ENCODE results near the gene RYR3. TPM values are rescaled to one million over a fixed set of nuclear protein-coding genes. Genes with fewer than 3 reads are reported as not detected.

The RYR3 gene
- total RNA-seq, 4 donors from 2014 or later, result 0.38 to 1.8 (median 1.2) TPM

- no peak overlapping the region for H3K4me3 ChIP-seq (ENCODE audit: low read depth, poor library complexity, severe bottlenecking)
- intact Hi-C loops (cut with DNase I; ENCODE audit: low total_unique reads), result no loop called here
- 62 to 69% methylated on average over 9 of the region's 9 CpGs for WGBS, 2 donors
- TF ChIP-seq, protein P1, sequence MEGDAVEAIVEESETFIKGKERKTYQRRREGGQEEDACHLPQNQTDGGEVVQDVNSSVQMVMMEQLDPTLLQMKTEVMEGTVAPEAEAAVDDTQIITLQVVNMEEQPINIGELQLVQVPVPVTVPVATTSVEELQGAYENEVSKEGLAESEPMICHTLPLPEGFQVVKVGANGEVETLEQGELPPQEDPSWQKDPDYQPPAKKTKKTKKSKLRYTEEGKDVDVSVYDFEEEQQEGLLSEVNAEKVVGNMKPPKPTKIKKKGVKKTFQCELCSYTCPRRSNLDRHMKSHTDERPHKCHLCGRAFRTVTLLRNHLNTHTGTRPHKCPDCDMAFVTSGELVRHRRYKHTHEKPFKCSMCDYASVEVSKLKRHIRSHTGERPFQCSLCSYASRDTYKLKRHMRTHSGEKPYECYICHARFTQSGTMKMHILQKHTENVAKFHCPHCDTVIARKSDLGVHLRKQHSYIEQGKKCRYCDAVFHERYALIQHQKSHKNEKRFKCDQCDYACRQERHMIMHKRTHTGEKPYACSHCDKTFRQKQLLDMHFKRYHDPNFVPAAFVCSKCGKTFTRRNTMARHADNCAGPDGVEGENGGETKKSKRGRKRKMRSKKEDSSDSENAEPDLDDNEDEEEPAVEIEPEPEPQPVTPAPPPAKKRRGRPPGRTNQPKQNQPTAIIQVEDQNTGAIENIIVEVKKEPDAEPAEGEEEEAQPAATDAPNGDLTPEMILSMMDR (IDR thresholded peaks at IDR 0.05), result no peak
- no peak for TF ChIP-seq POLR2A (IDR thresholded peaks at IDR 0.05)
- DNase-seq (ENCODE audit: low spot score in 2 of 2), result no peak
Observed at GRCh38 chr15:33644304-33644703, 333.5 kb downstream of the RYR3 start.

GRCh38 chr15:33646744-33647143, 336.0 kb downstream of the RYR3 start:
- H3K4me3 ChIP-seq (ENCODE audit: low read depth, poor library complexity, severe bottlenecking), result no peak overlapping the region
- TF ChIP-seq, protein P1 (IDR thresholded peaks at IDR 0.05), result no peak
- TF ChIP-seq POLR2A (IDR thresholded peaks at IDR 0.05), result no peak
- intact Hi-C loops (cut with DNase I; ENCODE audit: low total_unique reads), result no loop called here
- DNase-seq (ENCODE audit: low spot score in 2 of 2), result no peak
- WGBS, 2 donors, result 35 to 45% methylated on average over 1 of the region's 1 CpG

GRCh38 chr15:33649217-33649933, 338.6 kb downstream of the RYR3 start:
- TF ChIP-seq, protein P1 (IDR thresholded peaks at IDR 0.05), result no peak
- no peak for TF ChIP-seq POLR2A (IDR thresholded peaks at IDR 0.05)
- no peak overlapping the region for H3K4me3 ChIP-seq (ENCODE audit: low read depth, poor library complexity, severe bottlenecking)
- intact Hi-C loops (cut with DNase I; ENCODE audit: low total_unique reads), result no loop called here
- WGBS, 2 donors, result 62 to 65% methylated on average over 9 of the region's 9 CpGs
- no peak for DNase-seq (ENCODE audit: low spot score in 2 of 2)

DNA sequence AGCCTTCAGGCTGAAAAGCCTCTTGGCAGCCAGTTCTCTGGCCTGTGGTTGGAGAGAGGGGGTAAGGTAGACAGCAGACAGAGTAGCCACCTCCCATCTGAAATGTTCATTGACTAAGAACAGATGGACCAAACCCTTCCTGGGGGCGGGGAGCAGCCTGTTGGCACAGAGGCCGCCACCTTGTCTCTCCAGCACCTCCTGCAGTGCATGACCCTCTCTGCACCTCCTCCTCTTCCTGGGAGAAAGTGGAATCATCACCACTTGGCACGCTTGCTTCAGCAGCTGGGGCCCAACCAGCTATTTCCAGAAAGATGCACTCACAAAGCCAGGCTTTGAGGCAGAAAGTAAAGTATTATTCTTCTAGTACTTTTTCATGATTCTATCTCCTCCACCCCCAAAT, 344.1 kb downstream of the RYR3 start:
- no peak for TF ChIP-seq POLR2A (IDR thresholded peaks at IDR 0.05)
- TF ChIP-seq, protein P1 (IDR thresholded peaks at IDR 0.05), result no peak
- intact Hi-C loops (cut with DNase I; ENCODE audit: low total_unique reads), result no loop called here
- DNase-seq (ENCODE audit: low spot score in 2 of 2), result no peak
- H3K4me3 ChIP-seq (ENCODE audit: low read depth, poor library complexity, severe bottlenecking), result no peak overlapping the region
- WGBS, 2 donors, result 34 to 56% methylated on average over 3 of the region's 3 CpGs

DNA sequence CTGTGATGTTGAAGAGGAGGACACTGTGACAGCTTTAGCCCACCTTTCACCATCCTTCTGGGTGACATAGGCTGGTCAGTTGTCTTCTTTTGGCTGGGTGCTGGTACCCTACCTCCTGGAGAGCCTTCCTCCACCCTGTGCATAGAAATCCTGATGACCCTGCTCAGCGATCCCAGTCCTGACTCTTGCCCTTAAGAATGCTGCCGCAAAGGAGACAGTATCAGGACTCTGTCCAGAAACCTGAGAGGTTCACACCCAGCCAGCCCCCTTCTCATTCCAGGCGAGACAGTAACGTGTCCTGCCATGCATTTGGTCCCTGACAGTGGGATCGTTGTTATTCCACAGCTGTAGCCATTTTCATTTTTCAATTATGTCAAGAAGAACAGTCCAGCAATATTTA, 344.7 kb downstream of the RYR3 start:
- H3K4me3 ChIP-seq (ENCODE audit: low read depth, poor library complexity, severe bottlenecking), result no peak overlapping the region
- no peak for TF ChIP-seq POLR2A (IDR thresholded peaks at IDR 0.05)
- TF ChIP-seq, protein P1 (IDR thresholded peaks at IDR 0.05), result no peak
- DNase-seq (ENCODE audit: low spot score in 2 of 2), result no peak
- 62 to 68% methylated on average over 5 of the region's 5 CpGs for WGBS, 2 donors
- intact Hi-C loops (cut with DNase I; ENCODE audit: low total_unique reads), result no loop called here

DNA sequence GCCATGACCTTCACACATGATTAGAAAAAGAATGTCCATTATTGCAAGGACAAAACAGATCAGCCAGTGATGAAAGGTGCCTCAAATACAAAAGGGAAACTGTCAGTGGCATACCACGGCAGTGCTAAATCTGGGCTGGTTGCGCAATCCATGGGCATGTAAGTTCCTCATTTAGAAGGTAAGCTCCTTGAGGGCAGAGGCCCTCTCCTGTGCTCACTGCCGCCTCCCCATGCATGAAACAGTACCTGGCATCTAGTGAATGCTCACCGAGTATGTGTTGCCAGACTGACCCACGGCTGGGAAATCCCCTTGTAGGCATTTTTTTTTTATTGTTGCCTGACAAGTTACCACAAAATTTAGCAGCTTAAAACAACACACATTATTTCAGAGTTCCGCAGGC, 345.4 kb downstream of the RYR3 start:
- intact Hi-C loops (cut with DNase I; ENCODE audit: low total_unique reads), result no loop called here
- WGBS, 2 donors, result 60 to 79% methylated on average over 6 of the region's 6 CpGs
- DNase-seq (ENCODE audit: low spot score in 2 of 2), result no peak
- no peak for TF ChIP-seq POLR2A (IDR thresholded peaks at IDR 0.05)
- TF ChIP-seq, protein P1 (IDR thresholded peaks at IDR 0.05), result no peak
- no peak overlapping the region for H3K4me3 ChIP-seq (ENCODE audit: low read depth, poor library complexity, severe bottlenecking)

All from lower leg skin (tissue), 4 donors.